Trophoblast cell (in vitro differentiated cells and primary cell): Measurements from ENCODE around the gene RLF.
"Not testable (repeated sequence)": the region's sequence is repeated elsewhere in the genome, so short reads cannot be mapped to it uniquely, and the experiment has no call there.

Source experiments
- DNase-seq, 2 donors: peaks; one replicate each; pipeline ENCODE4 v3.0.0-alpha.2; 2016
- H2AFZ ChIP-seq: 2 replicates; pipeline ENCODE4 v1.6.1; 2013; ENCODE audit warnings: low read length, moderate library complexity, mild to moderate bottlenecking; ENCODE audit not compliant: insufficient read depth, poor library complexity
- H2AK5ac ChIP-seq: 2 replicates; pipeline ENCODE4 v1.6.1; 2013; ENCODE audit warnings: mild to moderate bottlenecking, low read length
- H2BK120ac ChIP-seq: 2 replicates; pipeline ENCODE4 v1.6.1; 2013; ENCODE audit warnings: low read length, mild to moderate bottlenecking, moderate library complexity; ENCODE audit not compliant: insufficient read depth, poor library complexity
- H2BK12ac ChIP-seq: 2 replicates; pipeline ENCODE4 v1.6.1; 2013; ENCODE audit warnings: mild to moderate bottlenecking, low read length, moderate library complexity
- H2BK5ac ChIP-seq: 2 replicates; pipeline ENCODE4 v1.6.1; 2013; ENCODE audit warnings: low read length, low read depth, moderate library complexity, mild to moderate bottlenecking; ENCODE audit not compliant: poor library complexity
- H3K14ac ChIP-seq: 2 replicates; pipeline ENCODE4 v1.6.1; 2013; ENCODE audit warnings: mild to moderate bottlenecking, low read length
- H3K18ac ChIP-seq: 2 replicates; pipeline ENCODE4 v1.6.1; 2013; ENCODE audit warnings: mild to moderate bottlenecking, low read length
- H3K23ac ChIP-seq: 2 replicates; pipeline ENCODE4 v1.6.1; 2013; ENCODE audit warnings: low read length
- H3K27ac ChIP-seq: 2 replicates; pipeline ENCODE4 v1.5.1; 2013; ENCODE audit warnings: low read depth, mild to moderate bottlenecking, inconsistent platforms, low read length, moderate library complexity
- H3K27me3 ChIP-seq: 2 replicates; pipeline ENCODE4 v1.6.1; 2013; ENCODE audit warnings: inconsistent platforms, mild to moderate bottlenecking, low read length, moderate library complexity; ENCODE audit not compliant: insufficient read depth
- H3K36me3 ChIP-seq, 2 experiments: 1 replicate in 1 of 2; 2 replicates in 1 of 2; pipeline ENCODE4 v1.6.1; 2013; ENCODE audit warnings: low read length in 2 of 2, mild to moderate bottlenecking in 2 of 2, moderate library complexity in 1 of 2; ENCODE audit not compliant: insufficient read depth in 2 of 2, control insufficient read depth in 1 of 2
- H3K4ac ChIP-seq: 2 replicates; pipeline ENCODE4 v1.6.1; 2013; ENCODE audit warnings: low read depth, mild to moderate bottlenecking, low read length, moderate library complexity
- H3K4me1 ChIP-seq, 2 experiments: 1 replicate in 1 of 2; 2 replicates in 1 of 2; pipeline ENCODE4 v1.6.1; 2013; ENCODE audit warnings: low read length in 2 of 2, mild to moderate bottlenecking in 2 of 2, moderate library complexity in 1 of 2; ENCODE audit not compliant: insufficient read depth in 2 of 2, control insufficient read depth in 1 of 2
- H3K4me2 ChIP-seq: 2 replicates; pipeline ENCODE4 v1.6.1; 2013; ENCODE audit warnings: inconsistent platforms, mild to moderate bottlenecking, low read length, moderate library complexity
- H3K4me3 ChIP-seq: 2 replicates; pipeline ENCODE4 v1.5.1; 2013; ENCODE audit warnings: mild to moderate bottlenecking, low read depth, low read length, inconsistent platforms
- H3K79me1 ChIP-seq: one replicate; pipeline ENCODE4 v1.6.1; 2013; ENCODE audit warnings: low read length
- H3K79me2 ChIP-seq: 2 replicates; pipeline ENCODE4 v1.6.1; 2013; ENCODE audit warnings: low read length, mild to moderate bottlenecking; ENCODE audit not compliant: control insufficient read depth, insufficient read depth, poor library complexity
- H3K9ac ChIP-seq: 2 replicates; pipeline ENCODE4 v1.6.1; 2013; ENCODE audit warnings: mild to moderate bottlenecking, low read length
- H3K9me3 ChIP-seq: 2 replicates; pipeline ENCODE4 v1.6.1; 2013; ENCODE audit warnings: low read depth, mild to moderate bottlenecking, control low read depth, inconsistent platforms, low read length; ENCODE audit not compliant: insufficient read depth
- H4K12ac ChIP-seq: 2 replicates; pipeline ENCODE4 v1.6.1; 2013; ENCODE audit warnings: low read depth, mild to moderate bottlenecking, low read length, moderate library complexity
- H4K8ac ChIP-seq: 2 replicates; pipeline ENCODE4 v1.6.1; 2013; ENCODE audit warnings: low read depth, mild to moderate bottlenecking, low read length, moderate library complexity
- H4K91ac ChIP-seq: one replicate; pipeline ENCODE4 v1.6.1; 2013; ENCODE audit warnings: low read depth, mild to moderate bottlenecking, low read length, moderate library complexity
- WGBS: extraction: QIAGEN DNeasy Blood & Tissue Kit; methylation state at CpG from one replicate; pipeline ENCODE4 v1.1.7; 2013; ENCODE audit warnings: missing lambda C conversion rate; ENCODE audit not compliant: insufficient read length, insufficient coverage; ENCODE audit errors: extremely low coverage; 5-methylcytosine and 5-hydroxymethylcytosine counted together

RLF gene

DNA sequence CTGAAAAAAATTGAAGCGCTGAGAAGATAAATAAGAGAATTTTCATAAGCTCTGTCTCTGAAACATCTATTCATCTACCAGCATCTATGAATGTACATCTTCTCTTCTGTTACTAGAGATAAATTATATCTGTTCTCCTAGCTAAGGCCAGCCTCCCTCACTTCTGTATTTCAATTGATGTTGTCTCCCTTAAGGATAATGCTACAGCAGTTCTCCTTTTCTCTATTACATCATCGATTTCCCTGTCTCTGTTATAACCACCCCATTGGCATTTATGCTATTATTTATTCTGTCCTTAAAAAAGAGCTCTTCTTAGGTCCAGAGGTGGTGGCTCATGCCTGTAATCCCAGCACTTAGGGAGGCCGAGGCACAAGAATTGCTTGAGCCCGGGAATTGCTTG lies 43.7 kb downstream of the RLF start:
- H4K12ac ChIP-seq, result no peak overlapping the region
- H3K36me3 ChIP-seq, result peaks cover 3 to 8% of the 10 kb centered on the region in 2 experiments
- H3K9ac ChIP-seq, result no peak overlapping the region
- H2BK12ac ChIP-seq, result no peak overlapping the region
- H3K79me1 ChIP-seq, result no peaks in the 10 kb centered on the region
- H4K91ac ChIP-seq, result no peak overlapping the region
- H3K18ac ChIP-seq, result no peak overlapping the region
- H3K14ac ChIP-seq, result no peak overlapping the region
- no CpG with 5 or more reads among the region's 4 CpGs for WGBS
- H3K79me2 ChIP-seq, result no peaks in the 10 kb centered on the region
- H2AK5ac ChIP-seq, result no peak overlapping the region
- no peak overlapping the region for H2BK120ac ChIP-seq
- no peaks in the 10 kb centered on the region for H3K9me3 ChIP-seq
- H3K4me2 ChIP-seq, result no peak overlapping the region
- no peak overlapping the region for H3K4me3 ChIP-seq
- no peak for DNase-seq
- H2AFZ ChIP-seq, result no peak overlapping the region
- H3K27ac ChIP-seq, result no peak overlapping the region
- H3K23ac ChIP-seq, result no peak overlapping the region
- no peaks in the 10 kb centered on the region for H3K27me3 ChIP-seq
- no peak overlapping the region for H4K8ac ChIP-seq
- no peak overlapping the region for H2BK5ac ChIP-seq
- H3K4me1 ChIP-seq, result no peaks in the 10 kb centered on the region
- no peak overlapping the region for H3K4ac ChIP-seq

DNA sequence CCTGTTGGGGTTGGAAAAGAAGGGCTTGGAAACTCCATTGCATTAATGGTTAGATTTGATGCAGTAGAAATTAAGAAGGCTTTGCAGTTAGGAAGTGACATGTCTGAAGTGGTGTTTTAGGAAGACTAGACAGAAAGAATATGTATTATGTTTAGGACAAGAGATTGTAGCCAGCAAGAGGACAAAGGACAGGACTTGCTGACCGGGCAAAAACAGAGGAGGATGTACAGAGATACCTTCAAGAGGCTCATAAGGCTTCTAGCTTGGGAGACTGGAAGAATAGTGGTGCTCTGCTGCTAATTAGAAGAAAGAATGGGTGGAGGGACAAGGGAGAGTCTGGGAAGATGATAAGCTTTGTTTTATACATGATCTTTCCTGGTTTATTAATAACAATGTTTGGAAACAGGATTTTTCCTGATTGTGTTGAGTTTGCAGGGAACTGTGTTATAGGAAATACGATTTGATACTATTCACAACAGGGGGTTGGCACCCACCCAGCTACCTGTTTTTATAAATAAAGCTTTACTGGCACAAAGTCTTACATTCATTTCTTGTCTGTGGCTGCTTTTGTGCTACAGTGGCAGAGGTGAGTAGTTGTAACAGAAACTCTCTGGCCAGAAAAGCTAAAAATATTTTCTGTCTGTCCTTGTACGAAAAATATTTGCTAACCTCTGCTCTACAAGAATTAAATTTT lies 49.5 kb downstream of the RLF start:
- Histone ChIP-seq H3K4ac (no peak overlapping the region), H3K27me3 (no peaks in the 10 kb centered on the region), H4K8ac (no peak overlapping the region), H3K27ac (no peak overlapping the region), H2AK5ac (no peak overlapping the region), H3K36me3 (peaks cover 0 to 7% of the 10 kb centered on the region in 2 experiments), H3K9ac (no peak overlapping the region), H3K4me2 (no peak overlapping the region), H4K91ac (no peak overlapping the region), H4K12ac (no peak overlapping the region), H3K79me2 (no peaks in the 10 kb centered on the region), H2AFZ (no peak overlapping the region), H3K18ac (no peak overlapping the region), H2BK12ac (no peak overlapping the region), H2BK5ac (no peak overlapping the region), H3K23ac (no peak overlapping the region), H3K4me3 (no peak overlapping the region), H2BK120ac (no peak overlapping the region), H3K79me1 (no peaks in the 10 kb centered on the region), H3K9me3 (no peaks in the 10 kb centered on the region), H3K14ac (no peak overlapping the region), H3K4me1 (no peaks in the 10 kb centered on the region)
- WGBS, result no CpG with 5 or more reads among the region's 3 CpGs
- no peak for DNase-seq

DNA sequence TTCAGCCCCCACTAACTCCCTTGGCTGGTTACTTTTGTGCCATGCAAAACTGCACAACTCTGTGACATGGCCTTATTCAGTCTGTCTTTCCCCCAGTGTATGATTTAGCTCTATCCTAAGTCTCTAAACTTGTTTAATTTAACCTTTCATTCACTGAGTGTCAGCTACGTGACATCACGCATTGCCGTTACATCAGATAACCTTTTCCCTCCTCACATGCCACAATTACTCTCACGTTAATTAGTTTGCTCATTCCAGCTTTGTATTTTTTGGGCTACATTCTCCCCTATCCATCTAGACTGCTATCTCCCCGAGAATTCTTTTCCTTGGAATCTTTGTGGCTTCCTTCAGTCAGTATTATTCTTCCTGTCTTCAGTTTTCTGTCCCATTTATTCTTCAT lies 57.1 kb downstream of the RLF start:
- no peak overlapping the region for H3K9ac ChIP-seq
- peaks cover 3 to 4% of the 10 kb centered on the region in 2 experiments for H3K36me3 ChIP-seq
- no peak overlapping the region for H2AK5ac ChIP-seq
- no peak overlapping the region for H3K4me3 ChIP-seq
- no peak overlapping the region for H3K18ac ChIP-seq
- no CpG with 5 or more reads among the region's 5 CpGs for WGBS
- DNase-seq, result no peak
- no peak overlapping the region for H2AFZ ChIP-seq
- no peak overlapping the region for H2BK120ac ChIP-seq
- H3K4me1 ChIP-seq, result no peaks in the 10 kb centered on the region
- H4K91ac ChIP-seq, result no peak overlapping the region
- no peak overlapping the region for H3K14ac ChIP-seq
- no peak overlapping the region for H3K27ac ChIP-seq
- no peak overlapping the region for H3K23ac ChIP-seq
- no peak overlapping the region for H2BK12ac ChIP-seq
- H2BK5ac ChIP-seq, result no peak overlapping the region
- H3K4me2 ChIP-seq, result no peak overlapping the region
- H4K12ac ChIP-seq, result no peak overlapping the region
- no peak overlapping the region for H4K8ac ChIP-seq
- H3K9me3 ChIP-seq, result no peaks in the 10 kb centered on the region
- no peaks in the 10 kb centered on the region for H3K79me2 ChIP-seq
- H3K4ac ChIP-seq, result no peak overlapping the region
- H3K79me1 ChIP-seq, result no peaks in the 10 kb centered on the region
- no peaks in the 10 kb centered on the region for H3K27me3 ChIP-seq

DNA sequence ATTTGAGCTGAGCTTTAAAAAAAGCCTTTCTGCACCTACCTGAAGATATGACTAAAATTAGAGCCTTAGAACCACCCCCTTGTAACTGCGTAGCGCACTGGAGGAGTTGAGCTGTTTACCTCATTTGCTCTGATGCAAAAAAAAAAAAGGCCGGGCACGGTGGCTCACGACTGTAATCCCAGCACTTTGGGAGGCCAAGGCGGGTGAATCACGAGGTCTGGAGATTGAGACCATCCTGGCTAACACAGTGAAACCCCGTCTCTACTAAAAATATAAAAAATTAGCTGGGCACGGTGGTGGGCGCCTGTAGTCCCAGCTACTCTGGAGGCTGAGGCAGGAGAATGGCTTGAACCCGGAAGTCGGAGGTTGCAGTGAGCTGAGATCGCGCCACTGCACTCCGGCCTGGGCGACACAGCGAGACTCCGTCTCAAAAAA lies 60.3 kb downstream of the RLF start:
- not testable (repeated sequence) for H2BK12ac ChIP-seq, H3K27me3 ChIP-seq, H4K91ac ChIP-seq, H3K27ac ChIP-seq, H3K18ac ChIP-seq, DNase-seq, H2BK5ac ChIP-seq, H3K9me3 ChIP-seq, H2BK120ac ChIP-seq, H3K36me3 ChIP-seq, H3K4me2 ChIP-seq, H3K14ac ChIP-seq, H3K4ac ChIP-seq, H3K23ac ChIP-seq, H2AK5ac ChIP-seq, H3K4me1 ChIP-seq, H3K79me1 ChIP-seq, H4K8ac ChIP-seq, H3K4me3 ChIP-seq, H3K79me2 ChIP-seq, H4K12ac ChIP-seq, H3K9ac ChIP-seq, H2AFZ ChIP-seq
- no CpG with 5 or more reads among the region's 18 CpGs for WGBS
